ENCODE results near the gene HMG20B. TPM values are rescaled to one million over a fixed set of nuclear protein-coding genes. Genes with fewer than 3 reads are reported as not detected.
A peak's percentile ranks its signal among the peaks of the same experiment; 100 is the strongest.

Gene HMG20B
- total RNA-seq, 1 donor from 2014 or later = 51.4 TPM

- Histone ChIP-seq H3K9me3 (ENCODE audit: low read depth) (no peaks in the 10 kb centered on the region), H3F3A (ENCODE audit: low read depth) (no peaks in the 10 kb centered on the region), H3K4me1 (no peaks in the 10 kb centered on the region), H3K36me3 (no peaks in the 10 kb centered on the region), H4K20me1 (ENCODE audit: low read depth) (peaks cover 69% of the 10 kb centered on the region), H3K9ac (no peak overlapping the region), H3K4me2 (no peak overlapping the region), H3K79me2 (ENCODE audit: low read depth) (peaks cover 15% of the 10 kb centered on the region), H2AFZ (replicated peaks) (no peak overlapping the region), H3K27ac (no peak overlapping the region), H3K4me3 (no peak overlapping the region), H3K27me3 (no peaks in the 10 kb centered on the region)
- DNase-seq (ENCODE audit: low spot score) = no peak
- peak overlapping the region; percentile 65 for H3K4me3 Mint-ChIP-seq
- TF ChIP-seq CTCF (IDR thresholded peaks at IDR 0.05) (no peak), EZH2 (IDR thresholded peaks at IDR 0.05) (no peak), EZH2phosphoT487 (IDR thresholded peaks at IDR 0.05) (no peak)
- H3K4me1 Mint-ChIP-seq = peaks cover 2% of the 10 kb centered on the region
- no peaks in the 10 kb centered on the region for H3K27me3 Mint-ChIP-seq (ENCODE audit: insufficient read depth, low read depth)
- no peaks in the 10 kb centered on the region for H3K9me3 Mint-ChIP-seq
- H3K36me3 Mint-ChIP-seq = peaks cover 13% of the 10 kb centered on the region
- peak overlapping the region; percentile 42 for H3K27ac Mint-ChIP-seq
Measured at GRCh38 chr19:3524904-3525451, 47.8 kb upstream of the HMG20B start.

GRCh38 chr19:3526507-3527237 lies 46.1 kb upstream of the HMG20B start:
- TF ChIP-seq EZH2phosphoT487 (IDR thresholded peaks at IDR 0.05) (no peak), CTCF (IDR thresholded peaks at IDR 0.05) (peak; percentile 34)
- no peak for DNase-seq (ENCODE audit: low spot score)
- H3K27me3 Mint-ChIP-seq (ENCODE audit: insufficient read depth, low read depth) = no peaks in the 10 kb centered on the region

GRCh38 chr19:3527238-3527910 lies 45.4 kb upstream of the HMG20B start:
- H4K20me1 ChIP-seq (ENCODE audit: low read depth) = peaks cover 45% of the 10 kb centered on the region
- no peak for TF ChIP-seq CTCF (IDR thresholded peaks at IDR 0.05)
- TF ChIP-seq EZH2phosphoT487 (IDR thresholded peaks at IDR 0.05) = no peak
- no peak for TF ChIP-seq EZH2 (IDR thresholded peaks at IDR 0.05)
- no peaks in the 10 kb centered on the region for H3K36me3 ChIP-seq
- DNase-seq (ENCODE audit: low spot score) = no peak
- H3K27ac ChIP-seq = no peak overlapping the region
- no peaks in the 10 kb centered on the region for H3K9me3 ChIP-seq (ENCODE audit: low read depth)
- no peak overlapping the region for H3K4me3 ChIP-seq
- peaks cover 2% of the 10 kb centered on the region for H3K4me1 Mint-ChIP-seq
- no peaks in the 10 kb centered on the region for H3K27me3 Mint-ChIP-seq (ENCODE audit: insufficient read depth, low read depth)
- H3K4me1 ChIP-seq = no peaks in the 10 kb centered on the region
- H3K4me3 Mint-ChIP-seq = no peak overlapping the region
- H3K79me2 ChIP-seq (ENCODE audit: low read depth) = no peaks in the 10 kb centered on the region
- no peak overlapping the region for H3K27ac Mint-ChIP-seq
- no peak overlapping the region for H3K9ac ChIP-seq
- peaks cover 11% of the 10 kb centered on the region for H3K36me3 Mint-ChIP-seq
- H3K9me3 Mint-ChIP-seq = no peaks in the 10 kb centered on the region
- no peak overlapping the region for H3K4me2 ChIP-seq
- no peaks in the 10 kb centered on the region for H3K27me3 ChIP-seq
- H2AFZ ChIP-seq (replicated peaks) = no peak overlapping the region
- no peaks in the 10 kb centered on the region for H3F3A ChIP-seq (ENCODE audit: low read depth)

More at GRCh38 chr19:3526507-3527237, 46.1 kb upstream of the HMG20B start:
- H3K4me3 Mint-ChIP-seq = no peak overlapping the region
- peaks cover 2% of the 10 kb centered on the region for H3K4me1 Mint-ChIP-seq
- H3K27ac Mint-ChIP-seq = no peak overlapping the region
- H2AFZ ChIP-seq (replicated peaks) = no peak overlapping the region
- H3K9ac ChIP-seq = no peak overlapping the region
- H3K79me2 ChIP-seq (ENCODE audit: low read depth) = no peaks in the 10 kb centered on the region
- no peak overlapping the region for H3K4me2 ChIP-seq
- peaks cover 13% of the 10 kb centered on the region for H3K36me3 Mint-ChIP-seq
- no peaks in the 10 kb centered on the region for H3K27me3 ChIP-seq
- H3K4me1 ChIP-seq = no peaks in the 10 kb centered on the region
- no peaks in the 10 kb centered on the region for H3K9me3 ChIP-seq (ENCODE audit: low read depth)
- H3K27ac ChIP-seq = no peak overlapping the region
- no peaks in the 10 kb centered on the region for H3F3A ChIP-seq (ENCODE audit: low read depth)
- H3K4me3 ChIP-seq = no peak overlapping the region
- no peaks in the 10 kb centered on the region for H3K9me3 Mint-ChIP-seq
- H4K20me1 ChIP-seq (ENCODE audit: low read depth) = peaks cover 52% of the 10 kb centered on the region
- H3K36me3 ChIP-seq = no peaks in the 10 kb centered on the region
